Activated T-helper 1 cell treated with anti-CD3 and anti-CD28 coated beads, Interleukin-2, amount 50 U/mL, for 16 hours (primary cell): ENCODE results near the gene CD164.
"Not testable (repeated sequence)": the region's sequence is repeated elsewhere in the genome, so short reads cannot be mapped to it uniquely, and the experiment has no call there.

Experiments used
- DNase-seq, 2 donors: peaks; one replicate each; pipeline ENCODE4 v3.0.0-alpha.2; 2020; ENCODE audit warnings: low read depth in 1 of 2, low spot score in 1 of 2

CD164 gene

GRCh38 chr6:109377717-109378116 is 4.5 kb downstream of the CD164 start:
- no peak for DNase-seq

GRCh38 chr6:109374326-109374892 is 7.9 kb downstream of the CD164 start:
- DNase-seq = no peak

- no peak for DNase-seq
Observed at GRCh38 chr6:109373762-109374161, 8.5 kb downstream of the CD164 start.

GRCh38 chr6:109373331-109373730 is 8.9 kb downstream of the CD164 start:
- no peak for DNase-seq

- no peak for DNase-seq
Observed at GRCh38 chr6:109372130-109372529, 10.1 kb downstream of the CD164 start.

- no peak for DNase-seq
Observed at GRCh38 chr6:109370792-109371191, 11.5 kb downstream of the CD164 start.

- DNase-seq = no peak
Observed at GRCh38 chr6:109370336-109370735, 11.9 kb downstream of the CD164 start.

- DNase-seq = no peak
Observed at GRCh38 chr6:109369728-109370127, 12.5 kb downstream of the CD164 start.

- not testable (repeated sequence) for DNase-seq
Observed at GRCh38 chr6:109364382-109365078, 17.7 kb downstream of the CD164 start.

GRCh38 chr6:109363753-109364152 is 18.5 kb downstream of the CD164 start:
- no peak for DNase-seq

GRCh38 chr6:109362102-109362884 is 20.0 kb downstream of the CD164 start:
- DNase-seq = no peak

GRCh38 chr6:109360791-109361190 is 21.5 kb downstream of the CD164 start:
- no peak for DNase-seq

GRCh38 chr6:109360281-109360680 is 22.0 kb downstream of the CD164 start:
- no peak for DNase-seq

- no peak for DNase-seq
Observed at GRCh38 chr6:109359248-109359647, 23.0 kb downstream of the CD164 start.

GRCh38 chr6:109358204-109358603 is 24.1 kb downstream of the CD164 start:
- DNase-seq = no peak

GRCh38 chr6:109356237-109356636 is 26.0 kb downstream of the CD164 start:
- no peak for DNase-seq

- DNase-seq = no peak
Observed at GRCh38 chr6:109351231-109352130, 30.8 kb downstream of the CD164 start.

GRCh38 chr6:109349419-109349987 is 32.8 kb downstream of the CD164 start:
- no peak for DNase-seq

GRCh38 chr6:109348226-109348625 is 34.0 kb downstream of the CD164 start:
- DNase-seq = no peak

GRCh38 chr6:109347779-109348178 is 34.5 kb downstream of the CD164 start:
- no peak for DNase-seq

GRCh38 chr6:109345986-109346385 is 36.3 kb downstream of the CD164 start:
- no peak for DNase-seq
